ENCODE measurements around the gene NME7.
"Not testable (repeated sequence)": the region's sequence is repeated elsewhere in the genome, so short reads cannot be mapped to it uniquely, and the experiment has no call there.

GRCh38 chr1:169342096-169342495 lies 25.5 kb downstream of the NME7 start:
- not testable (repeated sequence) for TF ChIP-seq CTCF, POLR2A (IDR thresholded peaks at IDR 0.05)
